ENCODE measurements around the gene OR6N1.

The OR6N1 gene

GRCh38 chr1:158724442-158724841, 47.6 kb downstream of the OR6N1 start:
- H3K4me3 ChIP-seq (ENCODE audit: low read depth, low read length, poor library complexity, severe bottlenecking) = no peak overlapping the region
- no peak overlapping the region for H2AFZ ChIP-seq (ENCODE audit: low read length)

DNA sequence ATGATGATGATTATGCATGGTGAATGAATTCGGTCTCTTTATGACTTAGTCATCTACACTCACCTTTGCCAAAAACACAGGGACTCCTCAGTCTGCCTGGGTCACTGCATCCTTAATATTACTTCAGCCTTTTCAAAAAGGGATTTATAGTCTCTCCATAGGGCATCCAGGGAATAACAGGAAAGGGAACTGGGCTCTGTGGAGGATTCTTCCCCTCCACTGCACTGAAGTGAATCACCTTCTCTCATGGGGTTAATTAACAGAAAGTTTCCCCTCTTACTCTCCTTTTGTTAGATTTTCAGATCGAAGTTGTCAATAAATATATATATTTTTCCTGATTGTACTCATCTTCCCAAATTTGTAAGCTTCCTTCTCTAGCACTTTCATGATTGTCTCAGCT, 51.4 kb downstream of the OR6N1 start, which contains the start of gene OR6K3:
OR6K3 (minus strand) TSS at position 101 of the 400 bp plus-strand sequence. CDS start 2,605 bp downstream, outside the sequence.
- Histone ChIP-seq H3K9me3 (ENCODE audit: low read length) (no peaks in the 10 kb centered on the region), H3K4me2 (ENCODE audit: low read length) (no peak within 1 kb of the TSS), H3K4me1 (ENCODE audit: insufficient read depth, low read length, severe bottlenecking) (no peaks in the 10 kb centered on the region), H3K4me3 (ENCODE audit: low read depth, low read length, poor library complexity, severe bottlenecking) (no peak within 1 kb of the TSS), H3K36me3 (ENCODE audit: insufficient read depth, low read length) (no peaks in the 10 kb centered on the region), H3K27me3 (ENCODE audit: insufficient read depth, low read length) (no peaks in the 10 kb centered on the region), H3K79me2 (ENCODE audit: insufficient read depth, low read length) (no peaks in the 10 kb centered on the region), H3K9ac (ENCODE audit: low read length) (no peak within 1 kb of the TSS), H3K9me2 (ENCODE audit: low read depth, low read length) (no peaks in the 10 kb centered on the region), H3F3A (ENCODE audit: insufficient read depth, low read length) (no peaks in the 10 kb centered on the region), H2AFZ (ENCODE audit: low read length) (no peak within 1 kb of the TSS), H4K20me1 (ENCODE audit: insufficient read depth, low read length) (no peaks in the 10 kb centered on the region), H3K27ac (ENCODE audit: low read depth, low read length, poor library complexity, severe bottlenecking) (no peak within 1 kb of the TSS)
- TF ChIP-seq, protein P1, sequence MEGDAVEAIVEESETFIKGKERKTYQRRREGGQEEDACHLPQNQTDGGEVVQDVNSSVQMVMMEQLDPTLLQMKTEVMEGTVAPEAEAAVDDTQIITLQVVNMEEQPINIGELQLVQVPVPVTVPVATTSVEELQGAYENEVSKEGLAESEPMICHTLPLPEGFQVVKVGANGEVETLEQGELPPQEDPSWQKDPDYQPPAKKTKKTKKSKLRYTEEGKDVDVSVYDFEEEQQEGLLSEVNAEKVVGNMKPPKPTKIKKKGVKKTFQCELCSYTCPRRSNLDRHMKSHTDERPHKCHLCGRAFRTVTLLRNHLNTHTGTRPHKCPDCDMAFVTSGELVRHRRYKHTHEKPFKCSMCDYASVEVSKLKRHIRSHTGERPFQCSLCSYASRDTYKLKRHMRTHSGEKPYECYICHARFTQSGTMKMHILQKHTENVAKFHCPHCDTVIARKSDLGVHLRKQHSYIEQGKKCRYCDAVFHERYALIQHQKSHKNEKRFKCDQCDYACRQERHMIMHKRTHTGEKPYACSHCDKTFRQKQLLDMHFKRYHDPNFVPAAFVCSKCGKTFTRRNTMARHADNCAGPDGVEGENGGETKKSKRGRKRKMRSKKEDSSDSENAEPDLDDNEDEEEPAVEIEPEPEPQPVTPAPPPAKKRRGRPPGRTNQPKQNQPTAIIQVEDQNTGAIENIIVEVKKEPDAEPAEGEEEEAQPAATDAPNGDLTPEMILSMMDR (IDR thresholded peaks at IDR 0.05; ENCODE audit: low read length) = no peak
- no peak for TF ChIP-seq EZH2 (IDR thresholded peaks at IDR 0.05; ENCODE audit: borderline replicate concordance, low read length)

More at GRCh38 chr1:158724442-158724841, 47.6 kb downstream of the OR6N1 start:
- no peak overlapping the region for H3K9ac ChIP-seq (ENCODE audit: low read length)
- H3K27me3 ChIP-seq (ENCODE audit: insufficient read depth, low read length) = no peaks in the 10 kb centered on the region
- H4K20me1 ChIP-seq (ENCODE audit: insufficient read depth, low read length) = no peaks in the 10 kb centered on the region
- TF ChIP-seq EZH2 (IDR thresholded peaks at IDR 0.05; ENCODE audit: borderline replicate concordance, low read length) = no peak
- TF ChIP-seq, protein P1 (IDR thresholded peaks at IDR 0.05; ENCODE audit: low read length) = no peak
- H3K36me3 ChIP-seq (ENCODE audit: insufficient read depth, low read length) = no peaks in the 10 kb centered on the region
- H3K4me1 ChIP-seq (ENCODE audit: insufficient read depth, low read length, severe bottlenecking) = no peaks in the 10 kb centered on the region
- no peaks in the 10 kb centered on the region for H3K9me2 ChIP-seq (ENCODE audit: low read depth, low read length)
- H3K27ac ChIP-seq (ENCODE audit: low read depth, low read length, poor library complexity, severe bottlenecking) = no peak overlapping the region
- H3F3A ChIP-seq (ENCODE audit: insufficient read depth, low read length) = no peaks in the 10 kb centered on the region
- H3K4me2 ChIP-seq (ENCODE audit: low read length) = no peak overlapping the region
- no peaks in the 10 kb centered on the region for H3K79me2 ChIP-seq (ENCODE audit: insufficient read depth, low read length)
- no peaks in the 10 kb centered on the region for H3K9me3 ChIP-seq (ENCODE audit: low read length)

DNA sequence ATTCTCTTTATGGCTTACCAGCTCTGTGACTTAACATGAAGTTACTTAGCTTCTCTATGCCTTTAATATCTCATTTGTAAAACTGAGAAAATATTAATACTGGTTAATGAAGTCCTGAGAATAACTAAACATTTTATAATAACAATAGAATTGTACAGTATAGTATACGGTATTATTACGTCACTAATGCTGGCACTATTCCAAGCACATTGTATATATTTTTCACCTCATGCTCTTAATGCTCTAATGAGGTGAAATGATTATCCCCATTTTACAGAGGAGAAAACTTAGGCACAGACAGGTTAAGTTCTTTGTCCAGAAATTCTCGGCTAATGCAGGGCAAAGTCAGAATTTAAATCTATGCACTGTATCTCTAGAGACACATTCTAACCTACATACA, 52.3 kb downstream of the OR6N1 start:
- Histone ChIP-seq H3K9me2 (ENCODE audit: low read depth, low read length) (no peaks in the 10 kb centered on the region), H3K4me1 (ENCODE audit: insufficient read depth, low read length, severe bottlenecking) (no peaks in the 10 kb centered on the region), H3K4me2 (ENCODE audit: low read length) (no peak overlapping the region), H3K9me3 (ENCODE audit: low read length) (no peaks in the 10 kb centered on the region), H3K79me2 (ENCODE audit: insufficient read depth, low read length) (no peaks in the 10 kb centered on the region), H3K27ac (ENCODE audit: low read depth, low read length, poor library complexity, severe bottlenecking) (no peak overlapping the region), H3K9ac (ENCODE audit: low read length) (no peak overlapping the region), H3F3A (ENCODE audit: insufficient read depth, low read length) (no peaks in the 10 kb centered on the region), H3K4me3 (ENCODE audit: low read depth, low read length, poor library complexity, severe bottlenecking) (no peak overlapping the region), H4K20me1 (ENCODE audit: insufficient read depth, low read length) (no peaks in the 10 kb centered on the region), H3K27me3 (ENCODE audit: insufficient read depth, low read length) (no peaks in the 10 kb centered on the region), H3K36me3 (ENCODE audit: insufficient read depth, low read length) (no peaks in the 10 kb centered on the region), H2AFZ (ENCODE audit: low read length) (no peak overlapping the region)
- TF ChIP-seq, protein P1 (IDR thresholded peaks at IDR 0.05; ENCODE audit: low read length) = no peak
- no peak for TF ChIP-seq EZH2 (IDR thresholded peaks at IDR 0.05; ENCODE audit: borderline replicate concordance, low read length)
